HG03025 (cell line): Measurements from ENCODE around the gene SNX21.
A peak's percentile ranks its signal among the peaks of the same experiment; 100 is the strongest.
"Not testable (repeated sequence)": the region's sequence is repeated elsewhere in the genome, so short reads cannot be mapped to it uniquely, and the experiment has no call there.

ENCODE experiments used
- ATAC-seq: cut with Tn5 transposase; IDR thresholded peaks from one replicate; pipeline ENCODE4 v1.9.1; 2021; ENCODE audit warnings: mild to moderate bottlenecking, moderate library complexity; ENCODE audit not compliant: unreplicated experiment, low FRiP score

Gene SNX21

GRCh38 chr20:45821947-45822346 lies 11.7 kb upstream of the SNX21 start:
- ATAC-seq: no peak

DNA sequence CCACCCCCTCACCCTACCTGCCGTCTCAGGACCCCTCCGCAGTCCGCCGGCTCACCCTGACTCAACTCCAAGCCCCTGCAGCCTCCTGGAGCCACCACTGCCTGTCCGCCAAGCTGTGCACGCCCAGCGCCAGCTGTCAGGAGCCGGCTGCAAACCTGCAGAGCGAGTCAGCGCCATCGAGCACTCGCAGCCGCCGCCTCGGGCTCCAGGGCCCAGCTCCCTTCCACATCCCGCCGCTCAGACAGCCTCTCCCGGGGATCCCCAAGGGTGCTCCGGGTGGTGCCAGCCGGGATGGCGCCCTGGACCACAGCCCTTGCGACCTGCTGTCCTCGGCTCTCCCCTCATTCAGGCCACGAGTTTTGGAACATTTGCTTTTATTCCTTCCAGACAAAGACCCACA lies 10.7 kb upstream of the SNX21 start:
- no peak for ATAC-seq

DNA sequence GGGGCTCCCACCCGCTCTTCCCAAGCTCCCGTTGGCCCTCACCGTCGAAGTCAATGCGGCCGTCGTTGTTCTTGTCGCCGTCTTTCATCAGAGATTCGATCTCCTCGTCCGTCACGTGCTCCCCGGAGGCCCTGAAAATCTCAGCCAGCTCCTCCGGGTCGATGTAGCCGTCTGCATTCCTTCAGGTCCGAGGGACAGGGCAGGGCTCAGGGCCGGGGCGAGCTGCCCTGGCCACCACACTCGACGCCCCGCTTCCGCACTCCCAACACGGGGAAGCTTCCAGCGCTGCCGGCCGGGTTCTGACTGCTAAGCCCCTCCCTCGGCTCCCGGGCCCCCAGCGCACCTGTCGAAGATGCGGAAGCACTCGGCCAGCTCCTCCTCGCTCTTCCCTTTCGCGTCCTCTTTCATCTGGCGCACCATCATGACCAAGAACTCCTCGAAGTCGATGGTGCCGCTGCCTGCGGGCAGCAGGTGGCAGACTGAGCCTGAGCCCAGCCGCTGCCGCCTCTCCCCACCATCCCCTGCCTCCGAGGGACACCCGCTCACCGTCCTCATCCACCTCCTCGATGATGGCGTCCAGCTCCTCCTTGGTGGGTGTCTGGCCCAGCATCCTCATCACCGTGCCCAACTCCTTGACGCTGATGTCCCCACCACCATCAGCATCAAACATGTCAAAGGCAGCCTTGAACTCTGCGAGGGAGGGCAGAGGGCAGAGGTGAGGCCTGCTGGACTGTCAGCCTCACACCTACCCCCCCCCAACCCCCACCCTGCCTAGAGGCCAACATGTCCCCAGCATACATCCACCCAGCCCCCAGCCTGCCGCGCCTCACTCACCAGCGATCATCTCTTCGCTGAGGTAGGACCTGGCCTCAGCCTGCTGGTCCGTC lies 9.4 kb upstream of the SNX21 start:
- no peak for ATAC-seq

DNA sequence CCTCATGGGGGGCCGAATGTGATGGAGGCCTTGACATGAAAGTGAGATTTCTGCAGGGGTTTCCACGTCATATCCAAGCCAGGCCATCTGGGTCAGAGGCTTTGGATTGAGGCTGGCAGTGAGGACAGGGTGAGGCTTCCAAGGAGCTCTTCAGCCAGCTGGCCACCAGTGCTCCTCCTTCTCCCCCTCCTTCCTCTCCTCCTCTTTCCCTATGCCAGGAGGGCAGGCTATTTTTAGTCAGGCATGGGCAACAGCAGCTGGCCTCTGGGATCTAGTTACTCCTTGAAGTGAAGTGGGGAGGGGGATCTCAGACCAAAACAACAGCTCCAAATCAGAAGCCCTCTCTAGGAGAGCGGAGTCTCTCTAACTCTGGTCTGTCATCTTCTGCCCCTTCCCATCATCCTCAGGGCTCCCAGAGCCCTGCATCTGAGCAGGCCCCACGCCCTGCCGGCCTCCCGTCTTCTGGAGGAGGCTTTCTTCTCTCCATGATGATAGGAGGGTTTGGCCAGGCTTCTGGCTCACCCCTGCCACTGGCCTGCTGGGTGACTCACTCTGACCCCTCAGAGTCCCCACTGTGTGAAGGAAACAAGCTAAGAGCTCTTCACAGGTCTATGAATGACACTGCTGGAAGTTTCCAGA lies 7.1 kb upstream of the SNX21 start:
- ATAC-seq: no peak

DNA sequence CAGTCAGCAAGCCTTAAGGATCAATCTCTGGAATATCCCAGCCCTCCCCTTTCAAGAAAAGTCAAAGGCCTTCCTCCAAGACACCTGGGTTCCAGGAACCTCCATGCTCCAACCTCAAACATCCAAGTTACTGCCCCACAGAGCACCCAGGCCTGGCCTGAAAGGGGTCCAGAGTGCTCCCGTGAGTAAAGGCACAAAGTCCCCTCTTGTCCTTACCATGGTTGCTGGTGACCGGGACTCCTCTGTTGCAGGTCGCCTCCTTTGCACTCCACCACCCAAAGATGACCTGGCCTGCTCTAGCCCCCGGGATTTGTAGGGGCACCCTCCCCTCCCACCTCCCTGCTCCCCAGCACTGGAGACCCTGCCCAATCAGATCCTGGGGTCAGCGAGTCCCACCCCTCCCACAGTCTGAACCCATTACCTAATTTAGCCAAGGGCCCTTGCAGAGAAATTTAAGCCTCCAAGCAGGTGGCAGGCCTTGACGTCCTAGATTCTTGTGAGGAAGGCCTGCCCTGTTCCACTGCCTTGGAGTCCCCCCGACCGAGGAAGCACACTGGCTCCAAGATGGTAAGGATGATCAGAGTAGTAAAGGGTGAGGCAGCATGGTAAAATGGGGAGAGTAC lies 6.5 kb upstream of the SNX21 start, which contains the start of gene TNNC2:
TNNC2 (minus strand) TSS at position 283 of the 623 bp plus-strand sequence; CDS start at position 219, 64 bp downstream.
- no peak for ATAC-seq

DNA sequence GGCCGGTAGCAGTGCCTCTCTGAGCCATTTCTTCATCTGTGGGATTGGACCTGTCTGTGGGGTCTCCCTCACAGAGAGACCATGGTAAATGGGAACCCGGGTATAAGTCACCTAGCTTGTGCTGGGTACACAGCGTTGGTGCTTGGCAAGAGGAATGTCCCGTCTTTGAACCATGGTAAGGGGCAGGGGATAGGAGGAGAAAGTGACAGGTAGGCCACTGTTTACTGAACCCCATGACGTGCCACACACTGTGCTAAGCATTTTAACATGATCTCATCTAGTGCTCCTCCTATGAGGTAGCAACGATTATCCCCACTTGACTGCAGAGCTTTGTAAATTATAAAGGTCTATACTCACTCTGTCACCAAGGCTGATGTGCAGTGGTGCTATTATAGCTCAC lies 5.9 kb upstream of the SNX21 start:
- ATAC-seq: no peak

DNA sequence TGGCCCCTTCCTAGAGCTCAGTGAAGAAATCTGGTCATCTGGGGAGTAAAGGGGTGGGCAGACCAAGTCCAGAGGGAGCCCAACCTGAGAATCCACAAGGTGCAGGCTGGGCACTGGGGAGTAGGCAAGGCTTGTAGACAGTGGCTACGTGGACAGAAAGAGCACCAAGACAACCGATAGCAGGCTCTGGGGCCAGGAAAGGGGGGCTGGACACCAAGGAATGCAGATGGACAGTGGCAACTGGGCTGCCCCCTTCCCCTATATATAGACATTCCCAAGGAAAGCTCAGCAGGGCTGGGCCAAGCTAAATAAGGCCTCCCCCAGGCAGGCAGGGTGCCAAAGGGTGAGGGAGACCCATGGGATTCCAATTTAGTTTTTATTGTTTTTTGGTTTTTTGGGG lies 5.0 kb upstream of the SNX21 start:
- ATAC-seq: no peak

DNA sequence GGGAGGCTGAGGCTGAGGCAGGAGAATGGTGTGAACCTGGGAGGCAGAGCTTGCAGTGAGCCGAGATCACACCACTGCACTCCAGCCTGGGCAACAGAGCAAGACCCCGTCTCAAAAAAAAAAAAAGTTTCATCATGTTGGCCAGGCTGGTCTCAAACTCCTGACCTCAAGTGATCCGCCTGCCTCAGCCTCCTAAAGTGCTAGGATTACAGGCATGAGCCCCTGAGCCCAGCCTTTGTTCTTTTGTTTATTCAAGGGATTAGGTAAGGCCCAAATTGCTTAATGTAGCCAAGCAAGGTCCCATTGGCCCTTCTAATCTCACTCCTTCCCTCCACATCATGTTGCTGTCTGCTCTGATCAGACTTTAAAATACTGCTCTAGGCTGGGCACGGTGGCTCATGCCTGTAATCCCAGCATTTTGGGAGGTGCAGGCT lies 3.9 kb upstream of the SNX21 start:
- ATAC-seq: not testable (repeated sequence)

DNA sequence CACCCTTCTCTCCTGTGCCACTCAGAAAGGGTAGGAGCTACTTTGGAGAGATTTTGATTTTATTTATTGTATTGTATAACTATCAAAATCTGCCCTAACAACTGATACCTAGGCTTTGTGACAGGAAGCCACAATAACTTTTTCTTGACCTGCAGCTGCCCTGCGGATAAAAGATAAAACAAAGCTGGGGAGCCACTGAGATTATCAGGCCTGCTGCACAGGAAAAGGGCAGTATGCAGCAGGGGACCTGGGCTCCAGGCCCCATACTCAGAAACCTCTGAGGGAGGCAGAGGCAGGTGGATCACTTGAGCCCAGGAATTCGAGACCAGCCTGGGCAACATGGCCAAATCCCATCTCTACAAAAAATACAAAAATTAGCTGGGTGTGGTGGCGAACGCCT lies 980 bp upstream of the SNX21 start:
- ATAC-seq: no peak

GRCh38 chr20:45833883-45834796 lies 541 bp downstream of the SNX21 start:
- ATAC-seq: no peak

GRCh38 chr20:45834797-45835161 lies 1.2 kb downstream of the SNX21 start:
- no peak for ATAC-seq

DNA sequence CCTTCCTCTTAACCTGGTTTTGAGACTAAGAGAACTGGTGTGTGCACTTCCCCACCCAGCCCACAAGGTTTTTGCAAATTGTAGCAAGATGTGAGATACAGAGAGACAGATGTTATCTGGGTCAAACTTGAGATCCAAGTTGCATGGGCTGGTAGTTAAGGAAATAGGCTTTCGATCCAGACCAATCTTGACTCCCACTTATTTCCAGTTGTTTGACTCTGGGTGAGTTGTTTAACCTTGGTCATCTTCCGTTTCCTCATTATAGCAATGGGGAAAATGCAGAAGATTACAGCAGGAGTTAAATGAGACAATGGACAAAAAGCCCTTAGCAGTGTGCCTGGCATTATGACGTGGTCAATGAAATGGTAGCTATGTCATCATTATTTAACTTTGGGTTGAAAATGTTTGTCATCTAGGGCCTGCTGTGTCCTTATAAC lies 1.7 kb downstream of the SNX21 start:
- no peak for ATAC-seq

DNA sequence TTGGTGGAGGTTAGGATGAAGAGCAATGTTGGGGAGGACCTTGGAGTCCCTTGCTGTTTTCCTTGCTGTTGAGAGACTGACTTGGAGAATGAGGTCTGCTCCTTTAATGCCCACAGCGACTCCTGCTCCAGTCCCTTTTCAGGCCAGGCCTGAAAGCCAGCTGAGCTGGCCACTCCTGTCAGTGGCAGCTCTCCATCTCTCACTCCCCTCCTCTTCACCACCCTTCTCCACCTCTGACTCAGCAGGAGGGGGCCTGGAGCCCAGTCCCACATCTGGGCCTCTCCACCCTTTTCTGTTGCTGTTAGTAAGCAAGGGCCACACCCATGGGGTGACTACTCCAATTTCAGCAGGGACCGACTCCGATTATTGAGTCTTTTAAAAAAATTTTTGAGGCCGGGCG lies 2.2 kb downstream of the SNX21 start:
- no peak for ATAC-seq

DNA sequence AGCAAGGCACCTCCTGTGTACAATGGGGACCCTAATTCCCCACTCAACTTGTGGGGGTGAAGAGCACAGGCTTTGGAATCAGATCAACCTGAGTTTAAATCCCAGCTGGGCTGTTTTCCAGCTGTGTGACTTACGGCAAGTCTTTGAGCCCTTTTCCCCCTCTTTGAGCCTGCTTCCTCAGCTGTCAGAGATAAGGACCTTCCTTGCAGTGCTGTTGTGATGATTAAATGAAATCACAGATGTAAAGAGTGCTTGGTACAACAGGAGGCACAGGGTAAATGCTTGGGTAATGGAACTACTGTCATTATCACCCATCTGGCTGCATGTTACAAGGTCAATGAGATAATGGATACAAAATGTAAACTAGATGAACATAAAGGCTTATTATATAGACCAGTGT lies 3.2 kb downstream of the SNX21 start:
- ATAC-seq: no peak

- no peak for ATAC-seq
These were observed 7.2 kb downstream of the SNX21 start for GRCh38 chr20:45840700-45841198.

GRCh38 chr20:45841407-45842129 lies 8.0 kb downstream of the SNX21 start:
- ATAC-seq: no peak

DNA sequence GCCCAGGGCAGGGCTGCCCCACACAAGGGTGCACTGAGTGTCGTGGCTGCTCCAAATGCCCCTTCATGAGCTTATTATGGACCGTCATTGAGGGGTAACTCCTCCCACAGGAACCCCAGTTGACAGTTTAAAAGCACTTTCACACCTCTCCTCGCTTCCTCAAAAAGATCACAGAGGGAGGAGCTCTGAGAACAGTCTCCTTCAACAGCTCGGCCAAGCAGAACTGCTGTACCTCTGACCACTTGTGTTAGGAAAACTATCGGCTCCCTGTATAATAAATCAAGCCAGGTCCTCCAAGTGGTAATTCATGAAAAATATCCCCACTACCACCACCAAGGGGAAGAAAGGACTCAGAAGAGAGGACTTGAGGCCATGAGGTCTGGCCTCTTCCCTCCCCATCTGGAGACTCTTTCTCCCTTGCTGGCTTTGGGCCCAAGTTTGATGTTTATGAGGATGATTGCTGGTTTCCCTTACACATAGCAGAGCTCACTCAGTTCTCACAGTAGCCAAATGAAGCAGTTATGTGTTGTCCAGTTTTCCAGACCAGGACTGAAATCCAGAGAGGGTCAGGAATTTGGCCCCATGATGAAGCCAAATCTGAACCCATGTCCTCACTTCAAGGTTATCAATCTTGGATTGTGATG lies 8.7 kb downstream of the SNX21 start:
- peak; percentile 59 for ATAC-seq

- no peak for ATAC-seq
These were observed 9.9 kb downstream of the SNX21 start for GRCh38 chr20:45843506-45843905.

GRCh38 chr20:45845452-45845851 lies 11.9 kb downstream of the SNX21 start:
- no peak for ATAC-seq
